OCI-M1 (cell line): Measurements from ENCODE around the gene CD274.
"Not testable (repeated sequence)": the region's sequence is repeated elsewhere in the genome, so short reads cannot be mapped to it uniquely, and the experiment has no call there.

Source experiments
- DNase-seq: peaks from one replicate; lab custom pipeline; 2025; lab: John Stamatoyannopoulos, UW

Gene CD274

GRCh38 chr9:5450359-5451091, at the start of gene CD274:
Gene CD274 (plus strand): TSS chr9:5450542. CDS start chr9:5456114, 5,572 bp downstream.
- DNase-seq: peak; percentile 100

- DNase-seq: peak; percentile 80
These were observed 48.1 kb upstream of the CD274 start for GRCh38 chr9:5402217-5402616.

GRCh38 chr9:5408596-5408995, 41.7 kb upstream of the CD274 start:
- peak; percentile 86 for DNase-seq

GRCh38 chr9:5416953-5417352, 33.4 kb upstream of the CD274 start:
- no peak for DNase-seq

- no peak for DNase-seq
These were observed 31.9 kb upstream of the CD274 start for GRCh38 chr9:5418481-5418880.

GRCh38 chr9:5419987-5420386, 30.4 kb upstream of the CD274 start:
- DNase-seq: no peak

- DNase-seq: no peak
These were observed 29.2 kb upstream of the CD274 start for GRCh38 chr9:5421163-5421562.

- DNase-seq: no peak
These were observed 28.1 kb upstream of the CD274 start for GRCh38 chr9:5422276-5422675.

- peak; percentile 99 for DNase-seq
These were observed 25.2 kb upstream of the CD274 start for GRCh38 chr9:5425006-5425628.

- DNase-seq: no peak
These were observed 23.3 kb upstream of the CD274 start for GRCh38 chr9:5427005-5427404.

GRCh38 chr9:5428172-5428571, 22.2 kb upstream of the CD274 start:
- DNase-seq: no peak

GRCh38 chr9:5428794-5429528, 21.4 kb upstream of the CD274 start:
- DNase-seq: no peak

- no peak for DNase-seq
These were observed 20.3 kb upstream of the CD274 start for GRCh38 chr9:5429873-5430564.

GRCh38 chr9:5430912-5431311, 19.4 kb upstream of the CD274 start:
- no peak for DNase-seq

GRCh38 chr9:5432890-5433289, 17.5 kb upstream of the CD274 start:
- not testable (repeated sequence) for DNase-seq

- DNase-seq: not testable (repeated sequence)
These were observed 17.0 kb upstream of the CD274 start for GRCh38 chr9:5433328-5433727.

GRCh38 chr9:5433841-5434810, 16.2 kb upstream of the CD274 start:
- DNase-seq: not testable (repeated sequence)

- peak; percentile 96 for DNase-seq
These were observed 14.4 kb upstream of the CD274 start for GRCh38 chr9:5435912-5436311.

GRCh38 chr9:5436441-5436840, 13.9 kb upstream of the CD274 start:
- no peak for DNase-seq

GRCh38 chr9:5437254-5438216, 12.8 kb upstream of the CD274 start, which contains the start of gene PLGRKT:
Gene PLGRKT (minus strand): TSS chr9:5437925. CDS start chr9:5431977, 5,948 bp downstream.
- peak; percentile 100 for DNase-seq
